DOHH2 (cell line): ENCODE data around the gene ABLIM1.

ENCODE experiments used
- H3F3A ChIP-seq: fragments of 200-600 bp; sonication (generic), shearing (Covaris generic); 2 replicates; pipeline ENCODE4 v1.6.0; 2016; ENCODE audit warnings: antibody characterized with exemption, mild to moderate bottlenecking; ENCODE audit not compliant: control insufficient read depth, insufficient read depth
- H3K27ac ChIP-seq: fragments of 200-600 bp; sonication (generic); 2 replicates; pipeline ENCODE4 v1.5.1; 2014; ENCODE audit warnings: low read depth, mild to moderate bottlenecking, low read length, moderate library complexity
- H3K27me3 ChIP-seq: fragments of 200-600 bp; sonication (generic); 2 replicates; pipeline ENCODE4 v1.6.1; 2014; ENCODE audit warnings: mild to moderate bottlenecking, low read length, mixed read lengths; ENCODE audit not compliant: control insufficient read depth
- H3K36me3 ChIP-seq: fragments of 200-600 bp; sonication (generic); 2 replicates; pipeline ENCODE4 v1.6.1; 2014; ENCODE audit warnings: mild to moderate bottlenecking, low read length, moderate library complexity, mixed read lengths; ENCODE audit not compliant: control insufficient read depth
- H3K4me1 ChIP-seq: fragments of 200-600 bp; sonication (generic); 2 replicates; pipeline ENCODE4 v1.6.1; 2014; ENCODE audit warnings: mild to moderate bottlenecking, low read length, mixed read lengths; ENCODE audit not compliant: control insufficient read depth
- H3K4me2 ChIP-seq: fragments of 200-600 bp; sonication (generic); 2 replicates; pipeline ENCODE4 v1.6.0; 2014; ENCODE audit warnings: mild to moderate bottlenecking, low read length, moderate library complexity
- H3K4me3 ChIP-seq: fragments of 200-600 bp; sonication (generic); 2 replicates; pipeline ENCODE4 v1.5.1; 2014; ENCODE audit warnings: mild to moderate bottlenecking, low read length, mixed read lengths
- H3K79me2 ChIP-seq: fragments of 200-600 bp; sonication (generic); 2 replicates; pipeline ENCODE4 v1.6.1; 2014; ENCODE audit warnings: mild to moderate bottlenecking, low read length, mixed read lengths; ENCODE audit not compliant: control insufficient read depth
- H3K9me2 ChIP-seq: fragments of 200-600 bp; sonication (generic); replicated peaks from 2 replicates; pipeline ENCODE4 v1.6.1; 2014; ENCODE audit warnings: mild to moderate bottlenecking, low read length, mixed read lengths; ENCODE audit not compliant: control insufficient read depth
- H3K9me3 ChIP-seq: fragments of 200-600 bp; sonication (generic); 2 replicates; pipeline ENCODE4 v1.6.1; 2014; ENCODE audit warnings: antibody characterized with exemption, low read length, mixed read lengths; ENCODE audit not compliant: control insufficient read depth, insufficient read depth
- H4K20me1 ChIP-seq: fragments of 200-600 bp; sonication (generic); 2 replicates; pipeline ENCODE4 v1.6.0; 2014; ENCODE audit warnings: low read depth, mild to moderate bottlenecking, antibody characterized with exemption, low read length, moderate library complexity; ENCODE audit not compliant: control insufficient read depth, insufficient read depth
- EZH2phosphoT487 ChIP-seq: fragments of 200-600 bp; sonication (generic); IDR thresholded peaks from 2 replicates; pipeline ENCODE4 v1.6.1; 2017; ENCODE audit warnings: borderline replicate concordance, mild to moderate bottlenecking, antibody characterized with exemption, low read length, moderate library complexity, mixed read lengths
- TF ChIP-seq, protein P1 (sequence below): fragments of 200-600 bp; sonication (generic); IDR thresholded peaks from one replicate; pipeline ENCODE4 v1.5.1; 2014; ENCODE audit warnings: antibody characterized with exemption, mild to moderate bottlenecking, low read depth, low read length; ENCODE audit not compliant: poor library complexity, severe bottlenecking

Gene ABLIM1

DNA sequence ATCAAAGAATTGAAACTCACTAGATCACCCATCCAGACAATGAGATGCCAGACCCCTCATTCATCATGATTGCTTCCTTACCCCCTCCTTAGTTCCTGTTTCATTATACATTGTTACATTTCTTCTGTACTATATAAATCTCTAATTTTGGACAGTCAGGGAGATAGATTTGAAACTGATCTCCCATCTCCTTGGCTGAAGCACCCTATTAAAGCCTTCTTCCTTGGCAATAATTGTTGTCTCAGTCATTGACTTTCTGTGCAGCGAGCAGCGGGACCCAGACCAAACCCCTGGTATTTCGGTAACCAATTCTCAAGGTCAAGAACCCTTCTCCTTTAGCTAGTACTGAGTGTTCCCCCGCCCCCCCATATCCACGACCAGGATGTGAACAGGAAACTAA is 100.2 kb downstream of the ABLIM1 start:
- Histone ChIP-seq H3K4me2 (no peak overlapping the region), H4K20me1 (no peaks in the 10 kb centered on the region), H3K4me1 (no peaks in the 10 kb centered on the region), H3K79me2 (no peaks in the 10 kb centered on the region), H3K9me3 (0 out of 2 replicates have a peak, but pooled peaks cover 8% of the 10 kb centered on the region), H3K36me3 (no peaks in the 10 kb centered on the region), H3K9me2 (no peaks in the 10 kb centered on the region), H3K27me3 (peaks cover 6% of the 10 kb centered on the region; the same call in 1 of the 2 replicates), H3K27ac (no peak overlapping the region), H3F3A (no peaks in the 10 kb centered on the region), H3K4me3 (no peak overlapping the region)
- TF ChIP-seq, protein P1, sequence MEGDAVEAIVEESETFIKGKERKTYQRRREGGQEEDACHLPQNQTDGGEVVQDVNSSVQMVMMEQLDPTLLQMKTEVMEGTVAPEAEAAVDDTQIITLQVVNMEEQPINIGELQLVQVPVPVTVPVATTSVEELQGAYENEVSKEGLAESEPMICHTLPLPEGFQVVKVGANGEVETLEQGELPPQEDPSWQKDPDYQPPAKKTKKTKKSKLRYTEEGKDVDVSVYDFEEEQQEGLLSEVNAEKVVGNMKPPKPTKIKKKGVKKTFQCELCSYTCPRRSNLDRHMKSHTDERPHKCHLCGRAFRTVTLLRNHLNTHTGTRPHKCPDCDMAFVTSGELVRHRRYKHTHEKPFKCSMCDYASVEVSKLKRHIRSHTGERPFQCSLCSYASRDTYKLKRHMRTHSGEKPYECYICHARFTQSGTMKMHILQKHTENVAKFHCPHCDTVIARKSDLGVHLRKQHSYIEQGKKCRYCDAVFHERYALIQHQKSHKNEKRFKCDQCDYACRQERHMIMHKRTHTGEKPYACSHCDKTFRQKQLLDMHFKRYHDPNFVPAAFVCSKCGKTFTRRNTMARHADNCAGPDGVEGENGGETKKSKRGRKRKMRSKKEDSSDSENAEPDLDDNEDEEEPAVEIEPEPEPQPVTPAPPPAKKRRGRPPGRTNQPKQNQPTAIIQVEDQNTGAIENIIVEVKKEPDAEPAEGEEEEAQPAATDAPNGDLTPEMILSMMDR: no peak
- no peak for TF ChIP-seq EZH2phosphoT487

DNA sequence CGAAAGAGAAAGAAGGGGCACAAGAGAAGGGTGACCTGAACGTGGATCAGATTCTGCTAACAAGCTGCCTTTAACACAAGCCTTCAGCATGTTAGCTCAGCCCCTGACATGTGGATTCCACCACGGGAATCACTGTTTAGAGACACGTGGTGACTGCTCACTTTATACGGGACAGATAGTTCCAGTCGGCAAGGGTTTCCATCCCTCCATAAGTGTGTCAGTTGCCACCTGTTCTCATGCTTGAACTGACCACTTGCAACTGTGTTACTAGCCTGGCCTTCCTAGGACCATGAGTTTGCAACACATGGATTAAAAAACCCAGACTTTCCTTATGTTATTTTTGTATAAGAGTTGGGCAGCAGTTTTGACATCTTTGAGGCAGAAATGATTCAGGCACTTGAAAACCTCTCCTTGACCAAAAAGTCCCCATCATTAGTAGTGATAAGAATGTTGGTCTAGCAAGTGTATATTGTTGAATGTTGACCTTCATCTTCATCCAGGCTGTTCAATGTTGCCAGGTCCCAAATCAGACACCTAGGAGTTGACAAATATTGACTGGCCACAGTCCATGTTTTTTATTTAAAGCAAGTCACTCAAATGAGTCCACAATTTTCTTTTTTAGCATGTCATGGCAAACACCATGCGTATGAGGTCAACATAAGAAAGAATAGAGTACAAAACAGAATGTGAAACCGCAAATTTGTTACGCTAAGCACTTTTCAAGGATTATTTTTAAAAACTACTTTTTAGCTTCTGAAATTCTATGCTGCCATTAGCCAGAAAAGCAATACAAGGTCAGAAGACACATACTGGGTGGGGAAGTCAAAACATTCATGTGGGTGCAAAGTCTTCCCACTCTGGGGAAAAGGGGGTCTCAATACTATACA is 101.6 kb downstream of the ABLIM1 start:
- H3K27me3 ChIP-seq: peaks cover 3% of the 10 kb centered on the region; the same call in 1 of the 2 replicates
- H3K9me3 ChIP-seq: 0 out of 2 replicates have a peak, but pooled peaks cover 8% of the 10 kb centered on the region
- H3K27ac ChIP-seq: no peak overlapping the region
- no peaks in the 10 kb centered on the region for H3F3A ChIP-seq
- no peaks in the 10 kb centered on the region for H3K79me2 ChIP-seq
- H3K4me2 ChIP-seq: no peak overlapping the region
- H3K4me3 ChIP-seq: no peak overlapping the region
- no peaks in the 10 kb centered on the region for H3K4me1 ChIP-seq
- H4K20me1 ChIP-seq: no peaks in the 10 kb centered on the region
- H3K36me3 ChIP-seq: no peaks in the 10 kb centered on the region
- TF ChIP-seq, protein P1: no peak
- no peak for TF ChIP-seq EZH2phosphoT487
- H3K9me2 ChIP-seq: no peaks in the 10 kb centered on the region

DNA sequence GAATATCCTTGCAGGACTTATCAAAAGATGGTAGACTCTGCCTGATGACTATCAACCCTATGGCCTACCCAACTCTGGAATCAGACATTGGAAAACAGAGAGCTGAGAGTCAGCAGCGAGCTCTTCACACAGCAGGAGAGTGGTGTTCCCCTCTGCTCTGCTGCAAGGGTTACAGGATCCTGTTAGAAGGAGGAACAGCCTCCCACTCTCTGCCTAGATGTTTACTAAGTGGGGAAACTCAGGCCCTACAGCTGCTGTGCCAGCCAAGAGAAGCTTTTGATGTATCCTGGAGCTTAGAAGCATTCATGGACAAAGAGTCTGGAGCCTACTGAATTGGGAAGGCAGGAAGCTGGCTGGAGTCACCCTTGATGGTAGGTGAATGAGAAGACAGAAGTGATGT is 104.6 kb downstream of the ABLIM1 start:
- Histone ChIP-seq H3F3A (no peaks in the 10 kb centered on the region), H3K79me2 (no peaks in the 10 kb centered on the region), H3K9me3 (0 out of 2 replicates have a peak, but pooled peaks cover 8% of the 10 kb centered on the region), H3K27ac (no peak overlapping the region), H3K9me2 (no peaks in the 10 kb centered on the region), H3K4me2 (no peak overlapping the region), H3K4me3 (no peak overlapping the region), H3K36me3 (no peaks in the 10 kb centered on the region), H3K4me1 (no peaks in the 10 kb centered on the region), H3K27me3 (no peaks in the 10 kb centered on the region), H4K20me1 (no peaks in the 10 kb centered on the region)
- no peak for TF ChIP-seq EZH2phosphoT487
- TF ChIP-seq, protein P1: no peak
